ENCODE measurements around the gene WDR93.

- TF ChIP-seq ZNF768 (tag by site-specific recombination; IDR thresholded peaks at IDR 0.05) (no peak), CTCF (tag by site-specific recombination; IDR thresholded peaks at IDR 0.05) (no peak), SETDB1 (IDR thresholded peaks at IDR 0.05; ENCODE audit: insufficient read length, low read length) (no peak), ZNF292 (tag by site-specific recombination; IDR thresholded peaks at IDR 0.05; ENCODE audit: borderline replicate concordance, low read depth) (no peak), PBX3 (CRISPR knock-in tag; IDR thresholded peaks at IDR 0.05) (no peak), ZNF223 (tag by site-specific recombination; IDR thresholded peaks at IDR 0.05) (no peak), ZNF274 (IDR thresholded peaks at IDR 0.05; ENCODE audit: low read length) (no peak), ZNF274 (tag by site-specific recombination; IDR thresholded peaks at IDR 0.05; ENCODE audit: borderline replicate concordance) (no peak), ZNF24 (tag by site-specific recombination; IDR thresholded peaks at IDR 0.05) (no peak)
Measured at GRCh38 chr15:89675606-89676005, 15.0 kb upstream of the WDR93 start.
